ENCODE results near the gene LASP1NB.

The LASP1NB gene

GRCh38 chr17:38916771-38917170 lies 8.6 kb upstream of the LASP1NB start:
- H3K4me3 ChIP-seq (replicated peaks; ENCODE audit: insufficient read depth, low read length), result no peak overlapping the region
- no peak for DNase-seq (ENCODE audit: low read depth in 1 of 2, low spot score in 1 of 2)

GRCh38 chr17:38917259-38917658 lies 8.2 kb upstream of the LASP1NB start:
- Histone ChIP-seq H3K27me3 (ENCODE audit: insufficient read depth, poor library complexity, severe bottlenecking) (no peaks in the 10 kb centered on the region), H3K27ac (replicated peaks) (no peak overlapping the region), H3K4me3 (replicated peaks; ENCODE audit: insufficient read depth, low read length) (no peak overlapping the region)
- TF ChIP-seq GABPA (IDR thresholded peaks at IDR 0.05; ENCODE audit: low read depth) (no peak), SPI1 (IDR thresholded peaks at IDR 0.05; ENCODE audit: borderline replicate concordance, low read depth) (no peak), POLR2AphosphoS5 (IDR thresholded peaks at IDR 0.05; ENCODE audit: low read depth) (no peak)
- TF ChIP-seq, protein P1, sequence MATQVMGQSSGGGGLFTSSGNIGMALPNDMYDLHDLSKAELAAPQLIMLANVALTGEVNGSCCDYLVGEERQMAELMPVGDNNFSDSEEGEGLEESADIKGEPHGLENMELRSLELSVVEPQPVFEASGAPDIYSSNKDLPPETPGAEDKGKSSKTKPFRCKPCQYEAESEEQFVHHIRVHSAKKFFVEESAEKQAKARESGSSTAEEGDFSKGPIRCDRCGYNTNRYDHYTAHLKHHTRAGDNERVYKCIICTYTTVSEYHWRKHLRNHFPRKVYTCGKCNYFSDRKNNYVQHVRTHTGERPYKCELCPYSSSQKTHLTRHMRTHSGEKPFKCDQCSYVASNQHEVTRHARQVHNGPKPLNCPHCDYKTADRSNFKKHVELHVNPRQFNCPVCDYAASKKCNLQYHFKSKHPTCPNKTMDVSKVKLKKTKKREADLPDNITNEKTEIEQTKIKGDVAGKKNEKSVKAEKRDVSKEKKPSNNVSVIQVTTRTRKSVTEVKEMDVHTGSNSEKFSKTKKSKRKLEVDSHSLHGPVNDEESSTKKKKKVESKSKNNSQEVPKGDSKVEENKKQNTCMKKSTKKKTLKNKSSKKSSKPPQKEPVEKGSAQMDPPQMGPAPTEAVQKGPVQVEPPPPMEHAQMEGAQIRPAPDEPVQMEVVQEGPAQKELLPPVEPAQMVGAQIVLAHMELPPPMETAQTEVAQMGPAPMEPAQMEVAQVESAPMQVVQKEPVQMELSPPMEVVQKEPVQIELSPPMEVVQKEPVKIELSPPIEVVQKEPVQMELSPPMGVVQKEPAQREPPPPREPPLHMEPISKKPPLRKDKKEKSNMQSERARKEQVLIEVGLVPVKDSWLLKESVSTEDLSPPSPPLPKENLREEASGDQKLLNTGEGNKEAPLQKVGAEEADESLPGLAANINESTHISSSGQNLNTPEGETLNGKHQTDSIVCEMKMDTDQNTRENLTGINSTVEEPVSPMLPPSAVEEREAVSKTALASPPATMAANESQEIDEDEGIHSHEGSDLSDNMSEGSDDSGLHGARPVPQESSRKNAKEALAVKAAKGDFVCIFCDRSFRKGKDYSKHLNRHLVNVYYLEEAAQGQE (IDR thresholded peaks at IDR 0.05; ENCODE audit: insufficient replicate concordance, low read depth), result no peak
- TF ChIP-seq, protein P2, sequence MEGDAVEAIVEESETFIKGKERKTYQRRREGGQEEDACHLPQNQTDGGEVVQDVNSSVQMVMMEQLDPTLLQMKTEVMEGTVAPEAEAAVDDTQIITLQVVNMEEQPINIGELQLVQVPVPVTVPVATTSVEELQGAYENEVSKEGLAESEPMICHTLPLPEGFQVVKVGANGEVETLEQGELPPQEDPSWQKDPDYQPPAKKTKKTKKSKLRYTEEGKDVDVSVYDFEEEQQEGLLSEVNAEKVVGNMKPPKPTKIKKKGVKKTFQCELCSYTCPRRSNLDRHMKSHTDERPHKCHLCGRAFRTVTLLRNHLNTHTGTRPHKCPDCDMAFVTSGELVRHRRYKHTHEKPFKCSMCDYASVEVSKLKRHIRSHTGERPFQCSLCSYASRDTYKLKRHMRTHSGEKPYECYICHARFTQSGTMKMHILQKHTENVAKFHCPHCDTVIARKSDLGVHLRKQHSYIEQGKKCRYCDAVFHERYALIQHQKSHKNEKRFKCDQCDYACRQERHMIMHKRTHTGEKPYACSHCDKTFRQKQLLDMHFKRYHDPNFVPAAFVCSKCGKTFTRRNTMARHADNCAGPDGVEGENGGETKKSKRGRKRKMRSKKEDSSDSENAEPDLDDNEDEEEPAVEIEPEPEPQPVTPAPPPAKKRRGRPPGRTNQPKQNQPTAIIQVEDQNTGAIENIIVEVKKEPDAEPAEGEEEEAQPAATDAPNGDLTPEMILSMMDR (IDR thresholded peaks at IDR 0.05; ENCODE audit: insufficient read depth, low read length), result no peak
- no peak for DNase-seq (ENCODE audit: low read depth in 1 of 2, low spot score in 1 of 2)

More at GRCh38 chr17:38916771-38917170, 8.6 kb upstream of the LASP1NB start:
- H3K27me3 ChIP-seq (ENCODE audit: insufficient read depth, poor library complexity, severe bottlenecking), result no peaks in the 10 kb centered on the region
- no peak overlapping the region for H3K27ac ChIP-seq (replicated peaks)
- TF ChIP-seq GABPA (IDR thresholded peaks at IDR 0.05; ENCODE audit: low read depth), result no peak
- TF ChIP-seq POLR2AphosphoS5 (IDR thresholded peaks at IDR 0.05; ENCODE audit: low read depth), result no peak
- TF ChIP-seq, protein P1 (IDR thresholded peaks at IDR 0.05; ENCODE audit: insufficient replicate concordance, low read depth), result no peak
- TF ChIP-seq SPI1 (IDR thresholded peaks at IDR 0.05; ENCODE audit: borderline replicate concordance, low read depth), result no peak
- TF ChIP-seq, protein P2 (IDR thresholded peaks at IDR 0.05; ENCODE audit: insufficient read depth, low read length), result no peak

GRCh38 chr17:38918129-38918913 lies 7.1 kb upstream of the LASP1NB start:
- H3K27me3 ChIP-seq (ENCODE audit: insufficient read depth, poor library complexity, severe bottlenecking), result no peaks in the 10 kb centered on the region
- H3K27ac ChIP-seq (replicated peaks), result no peak overlapping the region
- no peak overlapping the region for H3K4me3 ChIP-seq (replicated peaks; ENCODE audit: insufficient read depth, low read length)
- TF ChIP-seq POLR2AphosphoS5 (IDR thresholded peaks at IDR 0.05; ENCODE audit: low read depth) (no peak), SPI1 (IDR thresholded peaks at IDR 0.05; ENCODE audit: borderline replicate concordance, low read depth) (no peak), GABPA (IDR thresholded peaks at IDR 0.05; ENCODE audit: low read depth) (no peak)
- TF ChIP-seq, protein P1 (IDR thresholded peaks at IDR 0.05; ENCODE audit: insufficient replicate concordance, low read depth), result no peak
- TF ChIP-seq, protein P2 (IDR thresholded peaks at IDR 0.05; ENCODE audit: insufficient read depth, low read length), result no peak
- DNase-seq (ENCODE audit: low read depth in 1 of 2, low spot score in 1 of 2), result no peak

Data from HL-60 (cell line).